K562 (cell line): ENCODE results near the gene SPATS2L. TPM values are rescaled to one million over a fixed set of nuclear protein-coding genes. Genes with fewer than 3 reads are reported as not detected.

Experiments used
- ATAC-seq: fragments of 200-7000 bp; cut with Tn5 transposase; 3 replicates; pipeline ENCODE4 v1.9.1; 2020; ENCODE audit warnings: moderate library complexity
- BruUV-seq: library from RNA; stranded (reverse); fragments of 400-500 nt; replicated peaks from 2 replicates; lab custom pipeline; 2021; lab: Mats Ljungman, UMichigan
- CTCF ChIA-PET: fragments of 300-600 bp; formaldehyde crosslinking; extraction: SDS; loops from one replicate; lab custom pipeline; 2021; ENCODE audit warnings: low intra/inter-chr PET ratio; lab: Yijun Ruan, JAX
- POLR2A ChIA-PET: fragments of 300-600, 350-650 bp; sonication (Branson Sonifier 250); formaldehyde crosslinking; extraction: SDS; loops from one replicate; lab custom pipeline; 2021; ENCODE audit warnings: antibody characterized with exemption, inconsistent platforms; lab: Yijun Ruan, JAX
- DNase-seq, 4 experiments: peaks; one replicate each; pipeline versions ENCODE4 v3.0.0 to v3.0.0-alpha.2; 2011 to 2018; ENCODE audit warnings: low spot score in 3 of 4, mixed read lengths in 3 of 4; ENCODE audit errors: extremely low read depth in 1 of 4
- FAIRE-seq: peaks from 2 replicates; lab custom pipeline; 2011; peaks lifted over from hg19 to GRCh38; lab: Jason Lieb, UNC
- H2AFZ ChIP-seq: 2 replicates; pipeline ENCODE4 v1.6.0; 2011; ENCODE audit warnings: low read depth, low read length, control low read depth, inconsistent platforms
- H3K27ac ChIP-seq: fragments of 200-600 bp; 3 replicates; pipeline ENCODE4 v1.8.0; 2011; ENCODE audit warnings: low read depth, mild to moderate bottlenecking, control low read depth, inconsistent platforms, low read length, moderate library complexity, mixed read lengths; ENCODE audit errors: extremely low read depth
- H3K27me3 ChIP-seq, 2 experiments: fragments of 300-600 bp in 1 of 2; 2 replicates in 1 of 2; 3 replicates in 1 of 2; pipeline versions ENCODE4 v1.6.0 to v1.8.0; 2011; ENCODE audit warnings: inconsistent platforms in 2 of 2, low read length in 2 of 2, mild to moderate bottlenecking in 1 of 2, mixed read lengths in 1 of 2, moderate library complexity in 1 of 2; ENCODE audit not compliant: control insufficient read depth in 2 of 2, insufficient read depth in 2 of 2
- H3K36me3 ChIP-seq: fragments of 300-600 bp; 3 replicates; pipeline ENCODE4 v1.8.0; 2011; ENCODE audit warnings: mild to moderate bottlenecking, low read length, inconsistent platforms; ENCODE audit not compliant: control insufficient read depth, insufficient read depth
- H3K4me1 ChIP-seq, 2 experiments: fragments of 200-600 bp in 1 of 2; replicated peaks in 1 of 2; 2 replicates in 1 of 2; 3 replicates in 1 of 2; pipeline versions ENCODE4 v1.5.1 to v1.8.0; 2011; ENCODE audit warnings: inconsistent platforms in 2 of 2, low read length in 2 of 2, mild to moderate bottlenecking in 1 of 2, mixed read lengths in 1 of 2, moderate library complexity in 1 of 2; ENCODE audit not compliant: control insufficient read depth in 2 of 2, insufficient read depth in 2 of 2
- H3K4me2 ChIP-seq: 2 replicates; pipeline ENCODE4 v1.6.1; 2011; ENCODE audit warnings: low read length, control low read depth, inconsistent platforms, mixed read lengths; ENCODE audit not compliant: insufficient read depth
- H3K4me3 ChIP-seq: fragments of 200-600 bp; sonication (generic), shearing (Covaris generic); 2 replicates; pipeline ENCODE4 v1.5.1; 2016; ENCODE audit warnings: control low read depth, inconsistent platforms
- H3K79me2 ChIP-seq: fragments of 200-600 bp; 3 replicates; pipeline ENCODE4 v1.8.0; 2011; ENCODE audit warnings: low read length, inconsistent platforms; ENCODE audit not compliant: control insufficient read depth, insufficient read depth
- H3K9ac ChIP-seq, 2 experiments: 2 replicates each; pipeline versions ENCODE4 v1.6.0 to v1.6.1; 2011; ENCODE audit warnings: low read depth in 2 of 2, low read length in 2 of 2, control low read depth in 1 of 2, inconsistent platforms in 1 of 2, mild to moderate bottlenecking in 1 of 2, mixed read lengths in 1 of 2; ENCODE audit not compliant: insufficient read depth in 1 of 2
- H3K9me1 ChIP-seq: one replicate; pipeline ENCODE4 v1.6.0; 2011; ENCODE audit warnings: inconsistent platforms, mild to moderate bottlenecking, low read length, moderate library complexity; ENCODE audit not compliant: control insufficient read depth, insufficient read depth
- H3K9me3 ChIP-seq: replicated peaks from 2 replicates; pipeline ENCODE4 v1.5.1; 2011; ENCODE audit warnings: low read depth, low read length, inconsistent platforms; ENCODE audit not compliant: control insufficient read depth, insufficient read depth
- H4K20me1 ChIP-seq: replicated peaks from 2 replicates; pipeline ENCODE4 v1.6.1; 2011; ENCODE audit warnings: low read length, inconsistent platforms, mixed read lengths; ENCODE audit not compliant: control insufficient read depth, insufficient read depth
- BACH1 ChIP-seq: fragments of 200-800 bp; sonication (Bioruptor generic); IDR thresholded peaks from 2 replicates; pipeline ENCODE4 v1.6.1; 2016; ENCODE audit warnings: missing genetic modification characterization, missing compliant biosample characterization
- BRCA1 ChIP-seq, 2 experiments: fragments of 450-650 bp in 1 of 2; sonication (generic) in 1 of 2; formaldehyde crosslinking in 1 of 2; IDR thresholded peaks; 2 replicates each; pipeline versions ENCODE4 v1.5.0 to v1.6.1; 2017 to 2020; ENCODE audit warnings: mild to moderate bottlenecking in 1 of 2, missing genetic modification reagents in 1 of 2
- ELF4 ChIP-seq: fragments of 450-650 bp; formaldehyde crosslinking; IDR thresholded peaks from 2 replicates; pipeline ENCODE4 v1.4.0; 2022; ENCODE audit warnings: missing genetic modification characterization
- FUS ChIP-seq: fragments of 200-400 bp; formaldehyde crosslinking; optimal IDR thresholded peaks from 2 replicates; pipeline ENCODE3; 2017; ENCODE audit warnings: low read depth, low read length
- GTF2A2 ChIP-seq: IDR thresholded peaks from 2 replicates; pipeline ENCODE4 v1.6.1; 2016; ENCODE audit warnings: mild to moderate bottlenecking, missing genetic modification characterization, missing compliant biosample characterization
- GTF2E2 ChIP-seq: fragments of 200-800 bp; sonication (Bioruptor generic); IDR thresholded peaks from 2 replicates; pipeline ENCODE4 v1.6.1; 2016; ENCODE audit warnings: missing genetic modification characterization, missing compliant biosample characterization
- HDAC6 ChIP-seq: IDR thresholded peaks from 2 replicates; pipeline ENCODE4 v1.6.1; 2012; ENCODE audit warnings: low read depth, mild to moderate bottlenecking, control low read depth, inconsistent platforms, low read length, moderate library complexity
- MTA1 ChIP-seq: fragments of 450-650 bp; IDR thresholded peaks from 2 replicates; pipeline ENCODE4 v1.6.1; 2017; ENCODE audit warnings: borderline replicate concordance
- NUFIP1 ChIP-seq: fragments of 450-650 bp; IDR thresholded peaks from 2 replicates; pipeline ENCODE4 v1.6.1; 2018; ENCODE audit not compliant: partially characterized antibody
- ZNF511 ChIP-seq: sonication (generic); formaldehyde crosslinking; IDR thresholded peaks from 2 replicates; pipeline ENCODE4 v1.8.0; 2022; ENCODE audit warnings: mild to moderate bottlenecking, missing genetic modification reagents
- WGBS: fragments of 100-300 bp; shearing (Covaris generic); methylation state at CpG from one replicate; pipeline ENCODE4 v1.1.6; 2016; ENCODE audit warnings: low coverage, mixed read lengths; ENCODE audit not compliant: insufficient coverage; ENCODE audit errors: missing lambda C conversion rate; 5-methylcytosine and 5-hydroxymethylcytosine counted together
- in situ Hi-C: fragments of 300-500 bp; cut with MboI; formaldehyde crosslinking; loops from 4 replicates; pipeline ENCODE4 v1.15.0; 2018; ENCODE audit warnings: inconsistent platforms, mixed read lengths
- intact Hi-C: fragments of 100-400 bp; cut with micrococcal nuclease; formaldehyde crosslinking; loops from 2 replicates; pipeline ENCODE4 v1.14.2; 2022
- polyA plus RNA-seq, 8 experiments: library from polyadenylated mRNA; depleted of rRNA in 4 of 8; stranded (reverse) in 5 of 8; unstranded in 3 of 8; fragments of >200 nt; fragmentation: Nextera tagmentation in 2 of 8; fragmentation: Illumina TruSeq in 1 of 8; extraction: Ambion mirVana in 2 of 8; extraction: Trizol in 1 of 8; gene quantifications; 2 replicates each; pipeline versions ENCODE4 v1.2.1 to v1.2.3, GENCODE V29; 2011 to 2014; ENCODE audit warnings: inconsistent platforms in 1 of 8, missing spikeins in 1 of 8
- total RNA-seq, 7 experiments: library from RNA; depleted of rRNA in 6 of 7; stranded (reverse); fragments of >200 nt in 6 of 7; fragmentation: Illumina TruSeq in 2 of 7; extraction: Trizol in 2 of 7; gene quantifications; 2 replicates each; pipeline versions ENCODE4 v1.2.1 to v1.2.3, GENCODE V29; 2011 to 2021; ENCODE audit warnings: low replicate concordance in 1 of 7
- TF ChIP-seq, protein P1 (sequence below): IDR thresholded peaks from 2 replicates; pipeline ENCODE4 v1.6.1; 2011; ENCODE audit warnings: borderline replicate concordance, low read depth, mild to moderate bottlenecking, moderate library complexity, low read length; ENCODE audit not compliant: insufficient read depth, poor library complexity, severe bottlenecking
- TF ChIP-seq, protein P2 (sequence below): fragments of 450-650 bp; IDR thresholded peaks from 2 replicates; pipeline ENCODE4 v1.7.1; 2018; ENCODE audit warnings: mild to moderate bottlenecking, low read depth; ENCODE audit not compliant: partially characterized antibody
- TF ChIP-seq, protein P3 (sequence below): sonication (generic); formaldehyde crosslinking; IDR thresholded peaks from 2 replicates; pipeline ENCODE4 v1.8.1; 2023; ENCODE audit warnings: mild to moderate bottlenecking, missing genetic modification reagents
- TF ChIP-seq, protein P4 (sequence below): fragments of 450-650 bp; conservative IDR thresholded peaks from 2 replicates; pipeline ENCODE4 v1.6.1; 2016; ENCODE audit warnings: missing genetic modification characterization, low read depth, mild to moderate bottlenecking, control low read depth, missing compliant biosample characterization

Gene SPATS2L
- total and polyA plus RNA-seq, 9 of the 15 experiments (the other 6 are each of a cell fraction or from before 2014, with no cell fraction given): 11.3 to 41.5 (median 24.9) TPM

GRCh38 chr2:200523158-200523557, 216.7 kb downstream of the SPATS2L start:
- FAIRE-seq: no peak
- Histone ChIP-seq H3K9me1 (no peaks in the 10 kb centered on the region), H3K4me2 (no peak overlapping the region), H3K36me3 (no peaks in the 10 kb centered on the region), H3K4me3 (no peak overlapping the region), H3K27ac (no peak overlapping the region), H3K9ac (no peak overlapping the region), H3K27me3 (no peaks in the 10 kb centered on the region; a peak in 1 of 5 replicates), H3K79me2 (peaks cover 22% of the 10 kb centered on the region), H4K20me1 (no peaks in the 10 kb centered on the region), H3K4me1 (peaks cover 0 to 17% of the 10 kb centered on the region in 2 experiments; a peak in 2 of 5 replicates), H3K9me3 (no peaks in the 10 kb centered on the region), H2AFZ (no peak overlapping the region)
- in situ Hi-C loops (no loop called here), intact Hi-C loops (no loop called here)
- no TSS peak for BruUV-seq
- POLR2A ChIA-PET: no interaction called here
- CTCF ChIA-PET: no interaction called here
- no peak for DNase-seq
- WGBS: 28% methylated on average over 2 of the region's 3 CpGs
- no peak for ATAC-seq
- TF ChIP-seq BACH1 (tag): no peak
- no peak for TF ChIP-seq MTA1
- no peak for TF ChIP-seq ZNF511 (CRISPR knock-in tag)
- TF ChIP-seq HDAC6: no peak
- TF ChIP-seq, protein P1, sequence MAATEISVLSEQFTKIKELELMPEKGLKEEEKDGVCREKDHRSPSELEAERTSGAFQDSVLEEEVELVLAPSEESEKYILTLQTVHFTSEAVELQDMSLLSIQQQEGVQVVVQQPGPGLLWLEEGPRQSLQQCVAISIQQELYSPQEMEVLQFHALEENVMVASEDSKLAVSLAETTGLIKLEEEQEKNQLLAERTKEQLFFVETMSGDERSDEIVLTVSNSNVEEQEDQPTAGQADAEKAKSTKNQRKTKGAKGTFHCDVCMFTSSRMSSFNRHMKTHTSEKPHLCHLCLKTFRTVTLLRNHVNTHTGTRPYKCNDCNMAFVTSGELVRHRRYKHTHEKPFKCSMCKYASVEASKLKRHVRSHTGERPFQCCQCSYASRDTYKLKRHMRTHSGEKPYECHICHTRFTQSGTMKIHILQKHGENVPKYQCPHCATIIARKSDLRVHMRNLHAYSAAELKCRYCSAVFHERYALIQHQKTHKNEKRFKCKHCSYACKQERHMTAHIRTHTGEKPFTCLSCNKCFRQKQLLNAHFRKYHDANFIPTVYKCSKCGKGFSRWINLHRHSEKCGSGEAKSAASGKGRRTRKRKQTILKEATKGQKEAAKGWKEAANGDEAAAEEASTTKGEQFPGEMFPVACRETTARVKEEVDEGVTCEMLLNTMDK: no peak
- no peak for TF ChIP-seq GTF2E2 (tag)
- TF ChIP-seq, protein P2, sequence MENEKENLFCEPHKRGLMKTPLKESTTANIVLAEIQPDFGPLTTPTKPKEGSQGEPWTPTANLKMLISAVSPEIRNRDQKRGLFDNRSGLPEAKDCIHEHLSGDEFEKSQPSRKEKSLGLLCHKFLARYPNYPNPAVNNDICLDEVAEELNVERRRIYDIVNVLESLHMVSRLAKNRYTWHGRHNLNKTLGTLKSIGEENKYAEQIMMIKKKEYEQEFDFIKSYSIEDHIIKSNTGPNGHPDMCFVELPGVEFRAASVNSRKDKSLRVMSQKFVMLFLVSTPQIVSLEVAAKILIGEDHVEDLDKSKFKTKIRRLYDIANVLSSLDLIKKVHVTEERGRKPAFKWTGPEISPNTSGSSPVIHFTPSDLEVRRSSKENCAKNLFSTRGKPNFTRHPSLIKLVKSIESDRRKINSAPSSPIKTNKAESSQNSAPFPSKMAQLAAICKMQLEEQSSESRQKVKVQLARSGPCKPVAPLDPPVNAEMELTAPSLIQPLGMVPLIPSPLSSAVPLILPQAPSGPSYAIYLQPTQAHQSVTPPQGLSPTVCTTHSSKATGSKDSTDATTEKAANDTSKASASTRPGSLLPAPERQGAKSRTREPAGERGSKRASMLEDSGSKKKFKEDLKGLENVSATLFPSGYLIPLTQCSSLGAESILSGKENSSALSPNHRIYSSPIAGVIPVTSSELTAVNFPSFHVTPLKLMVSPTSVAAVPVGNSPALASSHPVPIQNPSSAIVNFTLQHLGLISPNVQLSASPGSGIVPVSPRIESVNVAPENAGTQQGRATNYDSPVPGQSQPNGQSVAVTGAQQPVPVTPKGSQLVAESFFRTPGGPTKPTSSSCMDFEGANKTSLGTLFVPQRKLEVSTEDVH: no peak
- no peak for TF ChIP-seq GTF2A2 (tag)
- no peak for TF ChIP-seq NUFIP1
- TF ChIP-seq FUS: no peak
- no peak for TF ChIP-seq ELF4
- TF ChIP-seq BRCA1 (IDR thresholded peaks at IDR 0.05): no peak
- TF ChIP-seq BRCA1 (CRISPR knock-in tag; IDR thresholded peaks at IDR 0.05): no peak
- TF ChIP-seq, protein P3, sequence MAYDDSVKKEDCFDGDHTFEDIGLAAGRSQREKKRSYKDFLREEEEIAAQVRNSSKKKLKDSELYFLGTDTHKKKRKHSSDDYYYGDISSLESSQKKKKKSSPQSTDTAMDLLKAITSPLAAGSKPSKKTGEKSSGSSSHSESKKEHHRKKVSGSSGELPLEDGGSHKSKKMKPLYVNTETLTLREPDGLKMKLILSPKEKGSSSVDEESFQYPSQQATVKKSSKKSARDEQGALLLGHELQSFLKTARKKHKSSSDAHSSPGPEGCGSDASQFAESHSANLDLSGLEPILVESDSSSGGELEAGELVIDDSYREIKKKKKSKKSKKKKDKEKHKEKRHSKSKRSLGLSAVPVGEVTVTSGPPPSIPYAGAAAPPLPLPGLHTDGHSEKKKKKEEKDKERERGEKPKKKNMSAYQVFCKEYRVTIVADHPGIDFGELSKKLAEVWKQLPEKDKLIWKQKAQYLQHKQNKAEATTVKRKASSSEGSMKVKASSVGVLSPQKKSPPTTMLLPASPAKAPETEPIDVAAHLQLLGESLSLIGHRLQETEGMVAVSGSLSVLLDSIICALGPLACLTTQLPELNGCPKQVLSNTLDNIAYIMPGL: no peak
- TF ChIP-seq, protein P4, sequence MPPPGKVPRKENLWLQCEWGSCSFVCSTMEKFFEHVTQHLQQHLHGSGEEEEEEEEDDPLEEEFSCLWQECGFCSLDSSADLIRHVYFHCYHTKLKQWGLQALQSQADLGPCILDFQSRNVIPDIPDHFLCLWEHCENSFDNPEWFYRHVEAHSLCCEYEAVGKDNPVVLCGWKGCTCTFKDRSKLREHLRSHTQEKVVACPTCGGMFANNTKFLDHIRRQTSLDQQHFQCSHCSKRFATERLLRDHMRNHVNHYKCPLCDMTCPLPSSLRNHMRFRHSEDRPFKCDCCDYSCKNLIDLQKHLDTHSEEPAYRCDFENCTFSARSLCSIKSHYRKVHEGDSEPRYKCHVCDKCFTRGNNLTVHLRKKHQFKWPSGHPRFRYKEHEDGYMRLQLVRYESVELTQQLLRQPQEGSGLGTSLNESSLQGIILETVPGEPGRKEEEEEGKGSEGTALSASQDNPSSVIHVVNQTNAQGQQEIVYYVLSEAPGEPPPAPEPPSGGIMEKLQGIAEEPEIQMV (tag): no peak
